ENCODE data around the gene UNKL.

Gene UNKL

GRCh38 chr16:1398351-1398750, 16.2 kb downstream of the UNKL start:
- no peak for DNase-seq

DNA sequence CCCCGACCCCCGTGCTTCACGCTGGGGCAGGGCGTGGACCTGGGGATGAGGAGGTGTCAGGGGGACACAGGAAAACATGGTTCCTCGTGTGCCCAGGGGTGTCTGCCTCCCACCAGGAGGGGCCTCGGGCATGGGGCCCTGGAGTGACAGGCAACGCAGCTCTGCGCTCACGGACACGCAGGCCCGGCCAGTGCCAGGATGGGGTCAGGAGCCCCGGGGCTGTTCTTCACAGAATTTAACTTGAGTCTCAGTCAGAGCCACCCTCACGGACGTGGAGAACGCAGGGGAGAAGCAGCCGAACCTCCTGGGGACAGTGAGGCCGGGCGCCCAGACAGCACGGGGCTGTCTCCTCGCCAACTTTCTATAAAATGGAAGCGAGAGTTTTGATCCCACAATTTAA, 16.7 kb downstream of the UNKL start:
- DNase-seq: no peak

- no peak for DNase-seq
Observed at GRCh38 chr16:1395444-1396031, 19.0 kb downstream of the UNKL start.

- DNase-seq: no peak
Observed at GRCh38 chr16:1394367-1394951, 20.0 kb downstream of the UNKL start.

GRCh38 chr16:1393613-1394176, 20.8 kb downstream of the UNKL start:
- no peak for DNase-seq

GRCh38 chr16:1392826-1393225, 21.7 kb downstream of the UNKL start:
- no peak for DNase-seq

- no peak for DNase-seq
Observed at GRCh38 chr16:1390239-1390779, 24.2 kb downstream of the UNKL start.

DNA sequence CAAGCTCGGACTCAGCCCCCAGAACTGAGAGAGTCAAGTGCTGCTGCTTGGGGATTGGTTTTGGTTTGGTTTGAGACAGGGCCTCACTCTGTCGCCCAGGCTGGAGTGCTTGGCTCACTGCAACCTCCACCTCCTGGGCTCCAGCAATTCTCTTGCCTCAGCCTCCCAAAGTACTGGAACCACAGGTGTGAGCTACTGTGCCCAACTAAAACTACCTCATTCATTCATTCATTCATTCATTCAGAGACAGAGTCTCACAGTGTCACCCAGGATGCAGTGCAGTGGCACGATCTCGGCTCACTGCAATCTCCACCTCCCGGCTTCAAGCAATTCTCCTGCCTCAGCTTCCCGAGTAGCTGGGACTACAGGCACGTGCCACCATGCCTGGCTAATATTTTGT, 24.7 kb downstream of the UNKL start:
- no peak for DNase-seq

- DNase-seq: no peak
Observed at GRCh38 chr16:1387331-1387730, 27.2 kb downstream of the UNKL start.

- DNase-seq: no peak
Observed at GRCh38 chr16:1385232-1385631, 29.3 kb downstream of the UNKL start.

GRCh38 chr16:1383556-1383955, 30.9 kb downstream of the UNKL start:
- DNase-seq: no peak

GRCh38 chr16:1381612-1382406, 32.7 kb downstream of the UNKL start:
- DNase-seq: no peak

DNA sequence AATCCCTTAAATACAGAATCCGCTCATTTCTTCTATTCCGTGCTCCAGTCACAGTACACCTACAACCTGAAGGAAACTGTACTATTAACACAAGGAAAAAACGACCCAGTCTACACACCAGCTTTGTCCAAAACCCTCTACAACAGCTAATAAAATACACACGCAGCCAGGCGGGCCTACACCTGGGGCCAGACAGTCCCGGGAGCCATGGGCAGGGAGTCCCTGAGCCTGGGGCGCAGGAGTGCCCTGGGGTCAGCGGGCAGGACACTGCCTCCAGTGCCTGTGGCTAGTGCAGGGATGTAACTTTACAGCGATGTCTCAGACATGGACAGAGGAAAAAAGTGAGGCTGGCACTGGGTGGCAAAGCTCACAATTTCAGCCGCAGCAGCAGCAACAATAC, 34.3 kb downstream of the UNKL start:
- no peak for DNase-seq

GRCh38 chr16:1379304-1380076, 35.0 kb downstream of the UNKL start:
- DNase-seq: no peak

DNA sequence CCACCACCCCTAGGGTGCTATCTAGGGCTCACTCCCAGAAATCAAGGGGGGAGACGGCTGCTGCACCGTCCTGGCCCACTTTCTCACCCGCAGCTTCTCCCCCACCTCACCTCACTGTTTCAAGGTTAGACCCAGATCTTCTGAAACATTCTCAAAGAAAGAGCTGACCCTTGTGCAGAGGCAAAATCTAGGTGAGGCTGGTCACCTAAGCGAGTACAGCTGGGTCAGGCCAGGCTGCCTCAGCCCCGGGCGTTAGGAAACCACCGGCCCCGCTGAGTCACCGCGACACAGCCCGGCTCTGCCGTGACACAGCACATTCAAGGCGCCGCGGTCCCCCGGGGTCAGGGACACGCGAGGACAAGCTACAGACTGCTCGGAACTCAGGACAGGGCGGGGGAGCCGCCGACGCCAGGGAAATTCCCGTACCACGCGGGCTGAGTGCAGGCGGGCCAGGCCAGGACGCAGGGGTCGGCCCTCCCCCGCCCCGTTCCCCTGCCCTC, 35.6 kb downstream of the UNKL start:
- DNase-seq: no peak

- no peak for DNase-seq
Observed at GRCh38 chr16:1378087-1378803, 36.3 kb downstream of the UNKL start.

DNA sequence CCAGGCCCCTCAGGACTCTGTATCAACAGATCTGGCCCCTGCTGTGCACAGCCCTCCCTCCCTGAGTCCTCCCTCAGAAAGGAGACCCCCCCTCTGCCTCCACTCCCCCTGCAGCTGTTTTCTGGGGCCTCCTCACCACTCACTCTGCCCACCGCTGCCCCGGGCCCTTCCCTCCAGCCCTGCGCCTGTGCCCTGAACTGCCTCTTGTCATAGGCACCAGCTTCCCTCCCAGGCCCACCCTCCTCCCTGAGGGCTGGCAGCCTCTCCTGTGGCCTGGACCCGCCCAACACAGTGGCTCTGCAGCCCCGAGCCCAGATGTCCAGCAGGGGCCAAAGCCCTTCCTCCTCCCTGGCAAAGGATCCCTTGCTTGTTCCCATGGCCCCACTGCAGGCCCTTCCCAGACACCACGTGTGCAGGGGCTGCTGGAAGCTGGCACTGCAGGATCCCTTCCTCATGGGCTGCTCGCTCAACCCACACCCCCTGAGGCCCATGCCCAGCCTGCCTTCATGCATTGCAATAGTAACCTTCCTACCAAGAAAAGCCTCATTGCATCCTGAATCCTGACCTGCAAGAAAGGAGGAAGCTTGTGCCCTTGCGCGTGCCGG, 37.0 kb downstream of the UNKL start:
- no peak for DNase-seq

DNA sequence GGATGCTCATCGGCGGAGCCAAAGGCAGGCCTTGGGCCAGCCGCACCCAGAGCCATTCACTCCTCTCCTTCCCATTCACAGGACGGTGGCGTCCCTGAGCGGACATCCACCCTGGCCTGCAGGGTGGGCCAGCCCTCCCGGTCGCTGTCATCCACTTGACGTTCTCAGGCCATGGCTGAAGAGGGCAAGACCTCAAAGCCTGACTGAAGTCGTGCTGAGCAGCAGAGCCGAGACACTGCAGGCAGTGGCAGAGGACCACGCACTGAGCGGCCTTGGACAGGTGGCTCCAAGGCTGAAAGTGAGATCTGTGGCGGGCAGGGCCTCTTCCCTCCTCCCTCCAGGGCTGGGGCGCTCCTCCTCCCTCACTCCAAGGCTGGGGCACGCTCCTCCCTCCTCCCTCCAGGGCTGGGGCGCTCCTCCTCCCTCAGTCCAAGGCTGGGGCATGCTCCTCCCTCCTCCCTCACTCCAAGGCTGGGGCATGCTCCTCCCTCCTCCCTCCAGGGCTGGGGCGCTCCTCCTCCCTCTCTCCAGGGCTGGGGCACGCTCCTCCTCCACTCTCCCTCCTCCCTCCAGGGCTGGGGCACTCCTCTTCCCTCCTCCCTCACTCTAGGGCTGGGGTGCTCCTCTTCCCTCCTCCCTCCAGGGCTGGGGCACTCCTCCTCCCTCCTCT, 38.6 kb downstream of the UNKL start:
- no peak for DNase-seq

- no peak for DNase-seq
Observed at GRCh38 chr16:1375298-1375640, 39.2 kb downstream of the UNKL start.

GRCh38 chr16:1374418-1375297, 39.8 kb downstream of the UNKL start:
- no peak for DNase-seq
